Measurements from ENCODE around the gene TMEM245.

DNA sequence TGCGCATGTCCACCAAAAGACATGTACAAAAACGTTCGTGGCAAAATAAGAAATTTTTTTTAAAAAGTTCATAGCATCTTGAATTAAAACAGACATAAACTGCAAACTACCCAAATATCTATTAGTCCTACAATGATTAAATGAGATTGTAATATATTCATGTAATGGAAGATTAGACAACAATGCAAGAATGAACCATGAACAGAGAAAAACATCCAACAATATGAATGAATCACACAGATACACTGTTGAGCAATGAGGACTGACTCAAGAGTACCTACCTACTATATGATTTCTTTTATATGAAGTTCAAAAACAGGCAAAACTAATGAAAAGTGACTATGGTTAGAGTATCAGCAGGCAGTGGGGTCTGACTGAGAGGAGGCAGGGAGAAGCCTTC is 88.5 kb downstream of the TMEM245 start:
- no peak for TF ChIP-seq CTCF (IDR thresholded peaks at IDR 0.05 in 4 of 5, conservative IDR thresholded peaks at IDR 0.05 in 1 of 5)
- no peak for TF ChIP-seq POLR2A (IDR thresholded peaks at IDR 0.05)

All from gastrocnemius medialis (tissue), 4 donors.